Measurements from ENCODE around the gene TNNT1. TPM values are rescaled to one million over a fixed set of nuclear protein-coding genes. Genes with fewer than 3 reads are reported as not detected.

TNNT1 gene
- total RNA-seq, 2 donors from 2014 or later, result 22.9 to 66.7 TPM

- H3K4me1 ChIP-seq (ENCODE audit: control insufficient read depth, insufficient read depth, low read length), result no peaks in the 10 kb centered on the region
- no peaks in the 10 kb centered on the region for H3K27me3 ChIP-seq (ENCODE audit: control insufficient read depth, insufficient read depth, low read length, poor library complexity, severe bottlenecking)
- peak; percentile 70 for DNase-seq
- H3K27ac ChIP-seq (ENCODE audit: low read depth, low read length), result peak overlapping the region; percentile 82
- H3K27ac Mint-ChIP-seq, result peak overlapping the region; percentile 79
- H3K9ac ChIP-seq (ENCODE audit: extremely low read depth, low read length, poor library complexity, severe bottlenecking), result peak overlapping the region; percentile 22
- H3K4me3 ChIP-seq (ENCODE audit: low read length), result no peak overlapping the region
- 92 to 95% methylated on average over 9 to 23 of the region's 23 CpGs for WGBS, 2 experiments (ENCODE audit: insufficient coverage in 1 of 2, insufficient read length in 1 of 2)
- H3K36me3 ChIP-seq (ENCODE audit: control insufficient read depth, insufficient read depth, low read length), result peaks cover 8% of the 10 kb centered on the region
- H3K36me3 Mint-ChIP-seq (ENCODE audit: low read depth), result peaks cover 16% of the 10 kb centered on the region
- TF ChIP-seq, protein P1, sequence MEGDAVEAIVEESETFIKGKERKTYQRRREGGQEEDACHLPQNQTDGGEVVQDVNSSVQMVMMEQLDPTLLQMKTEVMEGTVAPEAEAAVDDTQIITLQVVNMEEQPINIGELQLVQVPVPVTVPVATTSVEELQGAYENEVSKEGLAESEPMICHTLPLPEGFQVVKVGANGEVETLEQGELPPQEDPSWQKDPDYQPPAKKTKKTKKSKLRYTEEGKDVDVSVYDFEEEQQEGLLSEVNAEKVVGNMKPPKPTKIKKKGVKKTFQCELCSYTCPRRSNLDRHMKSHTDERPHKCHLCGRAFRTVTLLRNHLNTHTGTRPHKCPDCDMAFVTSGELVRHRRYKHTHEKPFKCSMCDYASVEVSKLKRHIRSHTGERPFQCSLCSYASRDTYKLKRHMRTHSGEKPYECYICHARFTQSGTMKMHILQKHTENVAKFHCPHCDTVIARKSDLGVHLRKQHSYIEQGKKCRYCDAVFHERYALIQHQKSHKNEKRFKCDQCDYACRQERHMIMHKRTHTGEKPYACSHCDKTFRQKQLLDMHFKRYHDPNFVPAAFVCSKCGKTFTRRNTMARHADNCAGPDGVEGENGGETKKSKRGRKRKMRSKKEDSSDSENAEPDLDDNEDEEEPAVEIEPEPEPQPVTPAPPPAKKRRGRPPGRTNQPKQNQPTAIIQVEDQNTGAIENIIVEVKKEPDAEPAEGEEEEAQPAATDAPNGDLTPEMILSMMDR (conservative IDR thresholded peaks at IDR 0.05), result peak; percentile 54
- no peaks in the 10 kb centered on the region for H3K9me3 Mint-ChIP-seq
- no peaks in the 10 kb centered on the region for H3K9me3 ChIP-seq (ENCODE audit: control insufficient read depth, low read length)
- peaks cover 18% of the 10 kb centered on the region for H3K4me1 Mint-ChIP-seq
- H3K27me3 Mint-ChIP-seq (ENCODE audit: insufficient read depth), result no peaks in the 10 kb centered on the region
- H3K4me3 Mint-ChIP-seq, result no peak overlapping the region
Observed at GRCh38 chr19:55112777-55113569, 36.0 kb downstream of the TNNT1 start.

DNA sequence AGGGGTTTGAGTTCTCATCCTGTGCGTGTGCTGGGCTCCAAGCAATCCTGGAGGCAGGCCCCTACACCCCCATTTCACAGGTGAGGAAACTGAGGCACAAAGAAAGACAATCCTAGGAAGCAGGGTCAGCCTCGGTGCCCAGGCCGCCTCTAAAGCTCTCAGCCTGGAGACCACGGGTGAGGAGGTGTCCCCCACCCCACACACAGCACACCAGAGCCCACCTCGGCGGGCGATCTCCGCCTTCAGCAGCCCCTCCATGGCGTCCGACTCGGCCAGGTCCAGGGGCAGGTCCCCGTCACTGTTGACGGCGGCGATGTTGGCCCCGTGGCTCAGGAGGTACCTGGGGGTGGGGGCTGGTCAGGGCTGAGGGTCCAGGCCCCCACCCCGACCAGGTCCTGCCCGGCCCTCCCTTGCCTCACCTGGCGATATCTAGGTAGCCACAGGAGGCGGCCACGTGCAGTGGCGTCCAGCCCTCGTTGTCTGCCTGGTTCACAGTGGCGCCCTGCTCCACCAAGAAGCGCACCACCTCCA lies 36.7 kb downstream of the TNNT1 start:
- peaks cover 8% of the 10 kb centered on the region for H3K36me3 ChIP-seq (ENCODE audit: control insufficient read depth, insufficient read depth, low read length)
- WGBS, 2 experiments (ENCODE audit: insufficient coverage in 1 of 2, insufficient read length in 1 of 2), result 93 to 97% methylated on average over 16 to 25 of the region's 25 CpGs
- H3K27ac Mint-ChIP-seq, result no peak overlapping the region
- no peaks in the 10 kb centered on the region for H3K9me3 ChIP-seq (ENCODE audit: control insufficient read depth, low read length)
- no peaks in the 10 kb centered on the region for H3K4me1 ChIP-seq (ENCODE audit: control insufficient read depth, insufficient read depth, low read length)
- H3K27ac ChIP-seq (ENCODE audit: low read depth, low read length), result no peak overlapping the region
- H3K9me3 Mint-ChIP-seq, result no peaks in the 10 kb centered on the region
- no peaks in the 10 kb centered on the region for H3K27me3 ChIP-seq (ENCODE audit: control insufficient read depth, insufficient read depth, low read length, poor library complexity, severe bottlenecking)
- no peak for DNase-seq
- H3K36me3 Mint-ChIP-seq (ENCODE audit: low read depth), result peaks cover 18% of the 10 kb centered on the region
- H3K4me1 Mint-ChIP-seq, result peaks cover 18% of the 10 kb centered on the region
- H3K4me3 ChIP-seq (ENCODE audit: low read length), result no peak overlapping the region
- TF ChIP-seq, protein P1 (conservative IDR thresholded peaks at IDR 0.05), result no peak
- no peaks in the 10 kb centered on the region for H3K27me3 Mint-ChIP-seq (ENCODE audit: insufficient read depth)
- H3K4me3 Mint-ChIP-seq, result no peak overlapping the region
- no peak overlapping the region for H3K9ac ChIP-seq (ENCODE audit: extremely low read depth, low read length, poor library complexity, severe bottlenecking)

- no peak overlapping the region for H3K4me3 ChIP-seq (ENCODE audit: low read length)
- H3K9me3 ChIP-seq (ENCODE audit: control insufficient read depth, low read length), result no peaks in the 10 kb centered on the region
- TF ChIP-seq, protein P1 (conservative IDR thresholded peaks at IDR 0.05), result no peak
- H3K27me3 ChIP-seq (ENCODE audit: control insufficient read depth, insufficient read depth, low read length, poor library complexity, severe bottlenecking), result no peaks in the 10 kb centered on the region
- H3K27me3 Mint-ChIP-seq (ENCODE audit: insufficient read depth), result no peaks in the 10 kb centered on the region
- H3K27ac ChIP-seq (ENCODE audit: low read depth, low read length), result no peak overlapping the region
- H3K9me3 Mint-ChIP-seq, result no peaks in the 10 kb centered on the region
- H3K9ac ChIP-seq (ENCODE audit: extremely low read depth, low read length, poor library complexity, severe bottlenecking), result no peak overlapping the region
- 96 to 100% methylated on average over 5 to 21 of the region's 21 CpGs for WGBS, 2 experiments (ENCODE audit: insufficient coverage in 1 of 2, insufficient read length in 1 of 2)
- H3K27ac Mint-ChIP-seq, result no peak overlapping the region
- H3K4me1 Mint-ChIP-seq, result peaks cover 13% of the 10 kb centered on the region
- H3K36me3 Mint-ChIP-seq (ENCODE audit: low read depth), result peaks cover 23% of the 10 kb centered on the region
- no peak for DNase-seq
- H3K4me1 ChIP-seq (ENCODE audit: control insufficient read depth, insufficient read depth, low read length), result no peaks in the 10 kb centered on the region
- no peak overlapping the region for H3K4me3 Mint-ChIP-seq
- H3K36me3 ChIP-seq (ENCODE audit: control insufficient read depth, insufficient read depth, low read length), result peaks cover 8% of the 10 kb centered on the region
Observed at GRCh38 chr19:55111238-55111831, 37.7 kb downstream of the TNNT1 start.

All from endodermal cell (in vitro differentiated cells).